Aorta (tissue), 5 donors: ENCODE measurements around the gene LRRC25. TPM values are rescaled to one million over a fixed set of nuclear protein-coding genes. Genes with fewer than 3 reads are reported as not detected.

ENCODE experiments used
- ATAC-seq: fragments of 200-7000 bp; cut with Tn5 transposase; one replicate; pipeline ENCODE4 v1.9.1; 2022; ENCODE audit warnings: moderate library complexity; ENCODE audit not compliant: low FRiP score
- DNase-seq, 2 donors: peaks; one replicate each; pipeline ENCODE4 v3.0.0-alpha.2; 2020
- H3K27ac ChIP-seq, 2 donors: one replicate each; pipeline ENCODE4 v1.5.1; 2013; ENCODE audit warnings: low read length in 2 of 2, mild to moderate bottlenecking in 2 of 2, moderate library complexity in 2 of 2, control low read depth in 1 of 2, inconsistent platforms in 1 of 2, low read depth in 1 of 2
- H3K27me3 ChIP-seq, 2 donors: one replicate each; pipeline ENCODE4 v1.6.1; 2013; ENCODE audit warnings: control low read depth in 1 of 2, low read length in 1 of 2, mild to moderate bottlenecking in 1 of 2, moderate library complexity in 1 of 2; ENCODE audit not compliant: insufficient read depth in 2 of 2, control insufficient read depth in 1 of 2
- H3K36me3 ChIP-seq, 2 donors: one replicate each; pipeline ENCODE4 v1.6.1; 2013; ENCODE audit warnings: control low read depth in 1 of 2, low read length in 1 of 2, mild to moderate bottlenecking in 1 of 2; ENCODE audit not compliant: insufficient read depth in 2 of 2, control insufficient read depth in 1 of 2
- H3K4me1 ChIP-seq, 2 donors: one replicate each; pipeline ENCODE4 v1.6.1; 2013; ENCODE audit warnings: low read length in 2 of 2, control low read depth in 1 of 2, mild to moderate bottlenecking in 1 of 2, moderate library complexity in 1 of 2; ENCODE audit not compliant: insufficient read depth in 2 of 2, control insufficient read depth in 1 of 2
- H3K4me3 ChIP-seq, 2 donors: one replicate each; pipeline ENCODE4 v1.5.1; 2013; ENCODE audit warnings: low read length in 2 of 2, control low read depth in 1 of 2, mild to moderate bottlenecking in 1 of 2
- H3K9me3 ChIP-seq: one replicate; pipeline ENCODE4 v1.6.1; 2013; ENCODE audit warnings: mild to moderate bottlenecking, low read length; ENCODE audit not compliant: control insufficient read depth
- WGBS, 2 donors: extraction: QIAGEN DNeasy Blood & Tissue Kit; methylation state at CpG; one replicate each; pipeline ENCODE4 v1.1.7; 2013; 5-methylcytosine and 5-hydroxymethylcytosine counted together
- intact Hi-C, 2 donors: fragments of 100-400 bp; cut with DNase I; formaldehyde crosslinking; loops; one replicate each; pipeline versions ENCODE4 v1.14.2 to v1.15.0; 2022
- polyA plus RNA-seq, 2 donors: library from polyadenylated mRNA; stranded (reverse); fragments of 200-250 nt; gene quantifications; one replicate each; pipeline ENCODE4 v1.2.3, GENCODE V29; 2013
- total RNA-seq, 2 donors: library from RNA; stranded (reverse); fragmentation: NEBNext Ultra II Directional; extraction: Animal tissue kit (Norgen Biotek cat#: 25700); gene quantifications; one replicate each; pipeline ENCODE4 v1.2.1, GENCODE V29; 2021
- donor health status: healthy with polysubstance abuse.
- donor health status: Bipolar disorder and iron deficiency.
- donor health status: DM: no; HTN: no; CAD: no.
- donor health status: DM: no; HTN: no; CAD: no.
- donor health status: DM: yes; HTN: yes; CAD: no.

The LRRC25 gene
- total and polyA plus RNA-seq, 4 donors: 2.2 to 15.6 (median 7.5) TPM

DNA sequence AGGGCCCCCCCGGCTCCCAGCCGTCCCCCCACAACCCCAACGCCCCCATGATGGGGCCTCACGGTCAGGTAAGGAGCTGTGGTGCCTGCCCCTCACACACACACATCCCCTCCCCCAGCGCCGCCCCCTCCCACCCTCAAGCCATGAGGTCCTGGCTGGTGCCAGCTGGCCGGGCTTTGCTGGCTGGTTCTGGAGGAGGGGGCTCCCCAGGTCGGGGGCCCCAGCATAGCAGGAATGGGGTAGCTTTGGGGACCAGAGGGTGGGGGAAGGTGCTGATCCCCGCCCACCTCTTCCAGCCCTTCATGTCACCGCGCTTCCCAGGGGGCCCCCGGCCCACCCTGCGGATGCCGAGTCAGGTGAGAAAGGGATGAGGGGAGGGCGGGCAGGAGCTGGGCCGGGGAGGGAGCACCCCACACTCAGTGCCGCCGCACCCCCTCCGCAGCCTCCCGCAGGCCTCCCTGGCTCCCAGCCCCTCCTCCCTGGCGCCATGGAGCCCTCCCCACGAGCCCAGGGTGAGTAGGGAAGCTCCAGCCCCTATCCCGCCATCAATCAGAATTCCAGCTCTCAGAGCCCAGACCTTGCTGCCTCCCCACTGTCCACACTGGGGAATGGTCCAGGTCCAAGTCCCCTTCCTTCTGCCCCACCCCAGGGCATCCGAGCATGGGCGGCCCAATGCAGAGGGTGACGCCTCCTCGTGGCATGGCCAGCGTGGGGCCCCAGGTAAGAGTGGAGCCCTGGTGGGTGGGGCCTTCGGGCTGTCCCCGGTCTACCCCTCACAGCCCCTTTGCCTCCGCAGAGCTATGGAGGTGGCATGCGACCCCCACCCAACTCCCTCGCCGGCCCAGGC is 34.2 kb upstream of the LRRC25 start:
- no peaks in the 10 kb centered on the region for H3K36me3 ChIP-seq
- H3K27me3 ChIP-seq: no peaks in the 10 kb centered on the region
- no peaks in the 10 kb centered on the region for H3K4me1 ChIP-seq
- intact Hi-C loops: no loop called here
- whole genome bisulfite sequencing, 2 donors: 81 to 85% methylated on average over 32 to 34 of the region's 34 CpGs
- H3K27ac ChIP-seq: no peak overlapping the region
- no peaks in the 10 kb centered on the region for H3K9me3 ChIP-seq
- H3K4me3 ChIP-seq: no peak overlapping the region
- no peak for ATAC-seq
- DNase-seq: no peak

DNA sequence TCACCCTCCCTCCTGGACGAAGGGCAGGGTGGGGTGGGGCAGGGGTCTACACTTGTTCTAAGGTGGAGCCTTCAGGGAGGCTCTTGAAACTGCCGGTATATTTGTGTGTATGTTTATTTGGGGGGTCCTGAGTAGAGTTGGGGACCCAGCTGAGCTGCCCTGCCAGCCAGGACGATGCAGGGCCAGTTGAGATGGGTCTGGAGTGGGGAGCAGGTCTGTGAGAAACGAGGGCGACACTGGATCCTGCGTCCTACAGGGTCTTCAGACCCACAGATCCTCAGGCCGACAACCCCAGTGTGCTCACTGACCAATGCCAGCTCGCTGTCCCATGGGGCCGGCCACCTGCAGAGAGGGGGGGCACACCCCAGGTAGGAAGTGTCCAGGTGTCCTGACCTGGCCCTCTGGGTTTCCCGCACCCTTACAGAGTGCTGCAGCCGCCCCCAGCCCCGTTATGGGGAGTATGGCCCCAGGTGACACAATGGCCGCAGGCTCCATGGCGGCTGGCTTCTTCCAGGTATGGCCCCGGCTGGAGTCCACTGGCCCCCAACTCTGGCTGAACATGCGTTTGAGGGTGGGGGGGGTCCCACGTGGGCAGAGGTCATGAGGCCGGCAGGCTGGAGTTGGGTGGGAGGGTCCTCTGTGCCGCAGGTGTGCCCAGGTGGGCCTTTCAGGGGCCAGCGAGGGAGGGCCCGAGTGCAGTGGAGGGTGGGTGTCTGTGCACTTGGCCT is 33.2 kb upstream of the LRRC25 start:
- Histone ChIP-seq H3K9me3 (no peaks in the 10 kb centered on the region), H3K4me1 (no peaks in the 10 kb centered on the region), H3K27ac (no peak overlapping the region), H3K27me3 (no peaks in the 10 kb centered on the region), H3K36me3 (no peaks in the 10 kb centered on the region), H3K4me3 (no peak overlapping the region)
- DNase-seq: peak in 1 of 2 donors; percentile 57
- intact Hi-C loops: no loop called here
- WGBS, 2 donors: 84 to 87% methylated on average over 21 of the region's 21 CpGs
- ATAC-seq: no peak

DNA sequence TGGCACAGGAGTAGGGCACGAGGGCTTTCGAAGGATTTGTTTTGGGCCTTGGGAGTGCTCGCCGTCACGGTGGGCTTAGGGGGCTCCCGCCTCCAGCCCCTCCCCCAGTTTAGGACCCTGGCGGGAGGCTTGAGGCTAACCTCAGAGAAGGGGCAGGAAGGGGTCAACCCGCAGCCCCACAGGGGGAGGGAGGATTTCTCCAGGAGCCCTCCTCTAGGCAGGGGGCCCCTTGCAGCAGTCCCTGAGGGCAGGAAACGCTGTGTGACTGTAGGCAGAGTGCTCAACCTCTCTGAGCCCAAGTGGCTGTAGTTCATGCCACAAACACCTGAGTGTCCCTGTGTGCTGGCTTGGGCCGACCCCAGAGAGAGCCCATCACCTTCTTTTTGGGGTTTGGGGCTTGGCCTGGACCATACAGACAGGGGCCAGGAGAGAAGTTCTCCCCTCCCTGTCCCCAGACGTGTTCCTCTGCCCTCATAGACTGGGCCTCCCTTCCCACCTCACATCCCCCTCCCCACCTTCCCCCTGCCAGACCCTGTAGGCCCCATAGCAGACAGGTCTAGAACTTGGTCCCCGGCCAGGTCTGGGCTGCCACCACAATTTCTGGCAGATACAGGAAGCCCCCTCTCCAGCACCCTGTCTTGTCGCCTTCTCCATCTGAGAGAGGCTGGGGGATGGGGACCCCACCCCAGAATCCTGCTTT is 32.4 kb upstream of the LRRC25 start:
- H3K4me1 ChIP-seq: no peaks in the 10 kb centered on the region
- H3K4me3 ChIP-seq: no peak overlapping the region
- ATAC-seq: no peak
- H3K27ac ChIP-seq: no peak overlapping the region
- intact Hi-C loops: no loop called here
- H3K27me3 ChIP-seq: no peaks in the 10 kb centered on the region
- WGBS, 2 donors: 57 to 61% methylated on average over 12 to 13 of the region's 13 CpGs
- peak in 1 of 2 donors; percentile 52 for DNase-seq
- H3K9me3 ChIP-seq: no peaks in the 10 kb centered on the region
- no peaks in the 10 kb centered on the region for H3K36me3 ChIP-seq

DNA sequence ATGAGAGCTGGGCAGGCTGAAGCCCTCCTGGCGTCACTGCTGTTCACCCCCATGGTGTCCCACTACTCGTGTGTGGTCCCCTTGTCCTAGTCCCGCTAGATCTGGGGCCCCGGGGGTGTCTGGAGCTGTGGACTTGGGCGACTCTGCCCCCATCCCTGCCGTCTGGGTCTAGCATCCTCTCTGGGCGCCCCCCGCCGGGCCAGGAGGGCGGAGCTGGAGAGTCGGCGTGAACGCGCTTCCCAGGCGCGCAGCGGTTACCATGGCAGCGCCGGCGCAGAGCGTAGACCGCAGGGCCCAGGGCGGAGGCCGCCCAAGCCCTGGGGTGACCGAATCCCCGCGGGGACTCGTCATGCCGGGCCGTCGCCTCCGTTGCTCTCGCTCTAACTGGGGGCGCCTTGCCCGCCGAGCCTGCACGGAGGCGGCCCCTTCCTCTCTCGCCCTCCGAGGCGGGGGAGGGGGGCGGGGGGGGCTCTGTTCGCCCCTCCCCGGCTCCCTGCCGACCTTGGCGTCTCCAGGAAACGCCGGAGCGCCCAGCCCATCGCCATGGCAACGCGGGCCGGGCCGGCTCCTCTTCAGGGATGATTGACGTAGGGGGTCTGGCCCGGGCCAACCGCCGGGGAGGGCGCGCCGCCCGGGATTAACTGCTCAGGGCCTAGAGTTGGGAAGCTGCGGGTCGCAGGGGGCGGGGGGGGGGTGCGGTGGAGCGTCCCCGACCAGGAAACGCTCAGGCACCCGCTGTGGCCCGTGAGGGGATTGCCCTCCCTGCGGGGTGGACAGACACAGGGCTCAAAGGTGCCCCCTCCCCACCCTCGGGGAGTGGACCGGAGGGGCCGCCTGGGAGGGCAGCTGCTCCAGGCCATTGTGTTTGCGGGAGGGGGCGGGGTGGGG is 31.6 kb upstream of the LRRC25 start:
- intact Hi-C loops: no loop called here
- peak; percentile 87 to 94 for DNase-seq
- Histone ChIP-seq H3K9me3 (no peaks in the 10 kb centered on the region), H3K4me1 (no peaks in the 10 kb centered on the region), H3K4me3 (no peak overlapping the region), H3K27me3 (no peaks in the 10 kb centered on the region), H3K27ac (peak overlapping the region in 1 of 2 donors; percentile 4), H3K36me3 (no peaks in the 10 kb centered on the region)
- ATAC-seq: peak; percentile 61
- WGBS, 2 donors: 7 to 8% methylated on average over 62 to 77 of the region's 77 CpGs

DNA sequence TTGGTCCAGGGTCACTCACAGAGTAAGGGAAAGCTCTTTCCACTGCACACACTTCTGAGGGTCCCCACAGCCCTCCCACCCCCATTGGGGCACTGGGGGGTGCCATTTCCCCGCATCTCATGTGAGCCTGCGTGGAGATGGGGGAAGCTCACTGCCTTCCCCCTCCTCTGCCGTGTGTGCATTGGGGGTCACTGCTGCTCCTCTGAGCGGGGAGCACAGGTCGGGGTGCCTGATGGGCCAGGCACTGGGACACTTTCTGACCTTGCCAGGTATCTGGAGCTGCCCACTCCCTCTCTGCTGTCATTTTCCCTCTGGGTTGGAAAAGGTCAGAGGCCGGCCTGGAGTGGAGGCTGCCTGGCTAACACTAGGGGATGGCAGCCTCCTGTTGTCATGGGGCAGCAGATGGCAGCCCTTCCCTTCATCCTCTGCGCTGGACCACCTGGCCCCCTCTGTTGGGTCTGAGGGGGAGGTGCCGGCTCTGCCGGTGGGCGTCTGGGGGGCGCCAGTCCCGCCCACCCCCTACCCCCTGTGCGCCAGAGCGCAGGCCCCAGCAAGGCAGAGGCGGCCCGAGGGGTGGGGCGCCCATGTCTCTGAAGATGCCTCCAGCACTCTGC is 30.9 kb upstream of the LRRC25 start:
- WGBS, 2 donors: 77 to 80% methylated on average over 17 of the region's 17 CpGs

DNA sequence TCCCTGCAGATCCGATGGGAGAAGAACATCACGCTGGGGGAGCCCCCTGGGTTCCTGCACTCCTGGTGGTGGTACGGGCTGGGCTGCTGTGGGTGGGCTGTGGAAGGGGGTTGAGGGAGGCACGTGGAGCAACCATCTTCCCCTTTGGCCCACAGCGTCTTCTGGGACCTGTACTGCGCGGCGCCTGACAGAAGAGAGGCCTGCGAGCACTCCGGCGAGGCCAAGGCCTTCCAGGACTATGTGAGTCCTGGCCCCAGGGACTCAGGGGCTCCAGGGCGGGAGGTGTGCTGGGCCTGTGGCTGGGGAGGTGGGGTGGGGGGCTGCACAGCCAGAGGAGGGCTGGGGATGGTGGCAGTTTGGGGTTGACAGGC is 30.3 kb upstream of the LRRC25 start:
- Histone ChIP-seq H3K27ac (no peak overlapping the region), H3K4me1 (no peaks in the 10 kb centered on the region), H3K36me3 (no peaks in the 10 kb centered on the region), H3K27me3 (no peaks in the 10 kb centered on the region), H3K4me3 (no peak overlapping the region), H3K9me3 (no peaks in the 10 kb centered on the region)
- DNase-seq (no peak), ATAC-seq (no peak)
- 88 to 90% methylated on average over 11 to 12 of the region's 12 CpGs for WGBS, 2 donors
- intact Hi-C loops: no loop called here

More for the DNA sequence above, 30.9 kb upstream of the LRRC25 start:
- H3K9me3 ChIP-seq: no peaks in the 10 kb centered on the region
- DNase-seq (no peak), ATAC-seq (no peak)
- intact Hi-C loops: no loop called here
- H3K27me3 ChIP-seq: no peaks in the 10 kb centered on the region
- H3K4me3 ChIP-seq: no peak overlapping the region
- no peaks in the 10 kb centered on the region for H3K4me1 ChIP-seq
- H3K27ac ChIP-seq: no peak overlapping the region
- H3K36me3 ChIP-seq: no peaks in the 10 kb centered on the region

DNA sequence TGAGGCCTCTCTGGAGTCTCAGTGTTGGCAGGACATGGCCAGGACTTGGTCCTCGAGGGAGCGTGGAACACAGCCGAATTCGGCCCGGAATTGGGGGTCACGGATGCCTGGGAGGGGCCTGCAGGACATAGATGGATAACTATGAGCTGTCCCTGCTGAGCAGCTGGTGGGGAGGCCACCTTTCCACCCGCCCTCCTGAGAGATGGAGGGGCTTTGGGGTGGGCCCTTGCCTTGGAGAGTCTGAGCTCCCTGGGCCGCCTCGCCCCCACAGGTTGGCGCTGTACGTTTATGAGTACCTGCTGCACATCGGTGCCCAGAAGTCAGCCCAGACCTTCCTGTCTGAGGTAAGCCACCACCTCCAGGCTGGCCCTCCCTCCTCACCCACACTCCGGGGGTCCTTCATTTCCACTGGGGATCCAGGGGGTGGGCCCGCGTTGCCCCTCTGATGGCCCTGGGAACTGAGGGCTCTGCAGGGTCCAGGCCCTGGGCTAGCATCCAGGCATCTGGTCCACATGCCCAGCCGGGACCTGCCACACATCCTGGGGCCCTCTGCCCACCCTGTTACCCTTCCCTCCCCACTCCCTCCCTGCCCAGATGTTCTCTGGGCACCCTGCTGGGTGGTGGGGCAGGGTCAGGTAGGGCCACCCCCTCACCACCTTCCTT is 29.8 kb upstream of the LRRC25 start:
- Histone ChIP-seq H3K4me3 (no peak overlapping the region), H3K4me1 (no peaks in the 10 kb centered on the region), H3K36me3 (no peaks in the 10 kb centered on the region), H3K9me3 (no peaks in the 10 kb centered on the region), H3K27me3 (no peaks in the 10 kb centered on the region), H3K27ac (no peak overlapping the region)
- ATAC-seq (no peak), DNase-seq (no peak)
- intact Hi-C loops: no loop called here
- WGBS, 2 donors: 67 to 68% methylated on average over 13 to 16 of the region's 16 CpGs
